Activated CD4-positive, alpha-beta T cell treated with anti-CD3 and anti-CD28 coated beads, Interleukin-2, amount 10 ng/mL, durations not matched to agents 24 days and 14 days (primary cell): Measurements from ENCODE around the gene PTPRA. TPM values are rescaled to one million over a fixed set of nuclear protein-coding genes. Genes with fewer than 3 reads are reported as not detected.
"Not testable (repeated sequence)": the region's sequence is repeated elsewhere in the genome, so short reads cannot be mapped to it uniquely, and the experiment has no call there.

Experiments
- DNase-seq: peaks from one replicate; pipeline ENCODE4 v3.0.0; 2022
- H3K27ac Mint-ChIP-seq: one replicate; pipeline ENCODE4 v1.8.0; 2022; ENCODE audit warnings: mild to moderate bottlenecking, mixed read lengths
- H3K27me3 Mint-ChIP-seq: one replicate; pipeline ENCODE4 v1.8.0; 2022; ENCODE audit warnings: mixed read lengths
- H3K36me3 Mint-ChIP-seq: one replicate; pipeline ENCODE4 v1.8.0; 2022; ENCODE audit warnings: low read depth, mild to moderate bottlenecking, mixed read lengths
- H3K4me1 Mint-ChIP-seq: one replicate; pipeline ENCODE4 v1.8.0; 2021; ENCODE audit warnings: mixed read lengths
- H3K4me3 Mint-ChIP-seq: one replicate; pipeline ENCODE4 v1.8.0; 2022; ENCODE audit warnings: mild to moderate bottlenecking, moderate library complexity, mixed read lengths
- H3K9me3 Mint-ChIP-seq: one replicate; pipeline ENCODE4 v1.8.0; 2021; ENCODE audit warnings: mixed read lengths
- intact Hi-C: fragments of 100-400 bp; cut with micrococcal nuclease; formaldehyde crosslinking; loops from one replicate; pipeline ENCODE4 v1.15.1; 2023
- total RNA-seq: library from RNA; stranded (reverse); gene quantifications from 2 replicates; pipeline ENCODE4 v1.2.3, GENCODE V29; 2022

PTPRA gene
- total RNA-seq, 1 donor from 2014 or later = 71.5 TPM

DNA sequence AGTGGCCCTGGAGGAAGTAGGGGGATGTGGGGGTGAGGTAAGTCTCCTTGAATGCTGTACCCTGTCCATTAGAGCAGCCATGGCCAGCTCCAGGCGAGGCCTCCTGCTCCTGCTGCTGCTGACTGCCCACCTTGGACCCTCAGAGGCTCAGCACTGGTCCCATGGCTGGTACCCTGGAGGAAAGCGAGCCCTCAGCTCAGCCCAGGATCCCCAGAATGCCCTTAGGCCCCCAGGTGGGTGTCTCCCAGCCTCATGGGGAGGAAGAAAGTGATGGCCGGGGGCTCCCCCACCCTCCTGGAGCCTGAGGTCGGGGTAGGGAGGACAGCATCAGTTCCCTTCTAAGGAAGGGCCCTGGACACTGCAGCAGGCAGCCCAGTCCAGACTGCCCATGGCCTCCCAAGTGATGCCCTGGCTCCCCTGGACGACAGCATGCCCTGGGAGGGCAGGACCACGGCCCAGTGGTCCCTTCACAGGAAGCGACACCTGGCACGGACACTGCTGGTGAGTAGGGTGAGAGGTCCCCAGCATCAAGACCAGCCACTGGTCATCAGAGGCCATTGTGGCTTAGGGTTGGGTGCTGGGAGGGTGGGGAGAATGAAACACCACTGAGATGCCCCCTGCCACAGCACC is 171.2 kb downstream of the PTPRA start:
- Mint-ChIP-seq H3K4me3 (peak overlapping the region; percentile 93), H3K4me1 (peaks cover 24% of the 10 kb centered on the region), H3K27me3 (no peaks in the 10 kb centered on the region), H3K9me3 (no peaks in the 10 kb centered on the region), H3K36me3 (peaks cover 40% of the 10 kb centered on the region), H3K27ac (no peak overlapping the region)
- DNase-seq = peak; percentile 61
- intact Hi-C loops = loop anchor here (2.0 kb wide), 1 partner anchor 58 kb away; no protein-coding TSS in a partner anchor

DNA sequence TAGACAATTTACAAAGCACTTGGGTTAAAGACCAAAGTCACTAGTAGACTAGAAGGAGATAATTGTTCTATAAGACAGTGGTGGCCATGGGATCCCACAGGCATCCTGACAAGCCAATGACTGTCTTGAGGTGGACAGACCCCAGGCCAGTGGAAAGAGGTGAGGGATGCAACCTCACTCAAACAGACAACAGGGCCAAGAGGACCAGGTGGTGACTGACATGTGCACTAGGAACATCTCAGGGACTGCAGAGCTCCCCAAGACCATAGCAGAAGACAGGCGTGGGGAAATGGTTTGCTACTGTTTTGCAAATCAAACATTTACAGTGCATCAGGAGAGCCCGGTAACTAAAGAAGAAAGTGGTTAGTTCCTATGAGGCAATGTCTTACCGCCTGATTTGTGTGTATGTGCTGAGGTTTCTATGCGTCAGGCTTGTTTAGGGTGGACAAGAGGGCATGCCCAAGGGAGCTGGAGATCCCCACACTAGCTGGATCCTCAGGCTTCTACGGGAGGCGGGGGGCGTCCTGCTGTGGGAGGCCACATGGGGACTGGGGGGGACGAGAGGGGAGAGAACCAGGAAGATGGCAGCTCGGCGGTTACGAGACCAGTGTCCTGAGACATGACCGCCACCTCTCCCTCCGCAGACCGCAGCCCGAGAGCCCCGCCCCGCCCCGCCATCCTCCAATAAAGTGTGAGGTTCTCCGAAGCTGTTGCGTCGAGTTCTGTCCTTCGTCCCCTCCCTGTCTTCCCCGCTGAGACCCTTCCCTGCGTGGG is 171.9 kb downstream of the PTPRA start:
- H3K27me3 Mint-ChIP-seq = no peaks in the 10 kb centered on the region

DNA sequence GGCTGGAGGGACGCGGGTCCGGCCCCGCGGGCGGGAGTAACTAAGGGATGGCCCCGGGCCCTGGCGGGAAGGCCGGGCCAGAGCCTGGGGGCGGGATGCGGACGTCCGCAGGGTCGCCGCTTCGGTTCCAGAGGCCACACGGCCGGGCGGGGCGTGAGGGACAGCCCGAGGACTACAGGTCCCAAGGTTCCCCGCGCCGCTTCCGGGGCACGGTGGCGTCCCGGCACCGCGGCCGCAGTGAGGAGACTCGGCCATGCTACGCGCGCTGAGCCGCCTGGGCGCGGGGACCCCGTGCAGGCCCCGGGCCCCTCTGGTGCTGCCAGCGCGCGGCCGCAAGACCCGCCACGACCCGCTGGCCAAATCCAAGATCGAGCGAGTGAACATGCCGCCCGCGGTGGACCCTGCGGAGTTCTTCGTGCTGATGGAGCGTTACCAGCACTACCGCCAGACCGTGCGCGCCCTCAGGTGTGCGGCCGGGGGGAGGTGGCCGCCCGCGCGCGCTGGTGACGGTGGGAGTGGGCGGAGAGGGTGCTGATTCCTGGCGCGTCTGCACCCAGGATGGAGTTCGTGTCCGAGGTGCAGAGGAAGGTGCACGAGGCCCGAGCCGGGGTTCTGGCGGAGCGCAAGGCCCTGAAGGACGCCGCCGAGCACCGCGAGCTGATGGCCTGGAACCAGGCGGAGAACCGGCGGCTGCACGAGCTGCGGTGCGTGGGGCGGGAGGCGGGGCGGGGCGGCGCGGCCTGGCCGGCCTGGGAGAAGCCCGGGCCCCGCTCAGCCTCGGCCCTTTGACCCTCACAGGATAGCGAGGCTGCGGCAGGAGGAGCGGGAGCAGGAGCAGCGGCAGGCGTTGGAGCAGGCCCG is 172.8 kb downstream of the PTPRA start, which contains the start of gene MRPS26:
Gene MRPS26 (plus strand): TSS at position 237 of the 861 bp plus-strand sequence. CDS start 17 bp downstream, at position 254.
- intact Hi-C loops = loop anchor here (1.0 to 2.0 kb wide), 3 partner anchors 32 to 175 kb away; no protein-coding TSS in a partner anchor
- H3K27me3 Mint-ChIP-seq = no peaks in the 10 kb centered on the region
- peak within 1 kb of the TSS; percentile 93 for H3K4me3 Mint-ChIP-seq
- H3K27ac Mint-ChIP-seq = peak within 1 kb of the TSS; percentile 87
- no peaks in the 10 kb centered on the region for H3K9me3 Mint-ChIP-seq
- DNase-seq = peak; percentile 96
- H3K36me3 Mint-ChIP-seq = peaks cover 39% of the 10 kb centered on the region
- peaks cover 16% of the 10 kb centered on the region for H3K4me1 Mint-ChIP-seq

More for the DNA sequence above, 171.9 kb downstream of the PTPRA start:
- Mint-ChIP-seq H3K4me3 (peak overlapping the region; percentile 93), H3K4me1 (peaks cover 22% of the 10 kb centered on the region), H3K9me3 (no peaks in the 10 kb centered on the region), H3K27ac (peak overlapping the region; percentile 87), H3K36me3 (peaks cover 39% of the 10 kb centered on the region)
- DNase-seq = no peak
- intact Hi-C loops = loop anchor here (1.0 to 2.0 kb wide), 2 partner anchors 58 to 174 kb away; no protein-coding TSS in a partner anchor

DNA sequence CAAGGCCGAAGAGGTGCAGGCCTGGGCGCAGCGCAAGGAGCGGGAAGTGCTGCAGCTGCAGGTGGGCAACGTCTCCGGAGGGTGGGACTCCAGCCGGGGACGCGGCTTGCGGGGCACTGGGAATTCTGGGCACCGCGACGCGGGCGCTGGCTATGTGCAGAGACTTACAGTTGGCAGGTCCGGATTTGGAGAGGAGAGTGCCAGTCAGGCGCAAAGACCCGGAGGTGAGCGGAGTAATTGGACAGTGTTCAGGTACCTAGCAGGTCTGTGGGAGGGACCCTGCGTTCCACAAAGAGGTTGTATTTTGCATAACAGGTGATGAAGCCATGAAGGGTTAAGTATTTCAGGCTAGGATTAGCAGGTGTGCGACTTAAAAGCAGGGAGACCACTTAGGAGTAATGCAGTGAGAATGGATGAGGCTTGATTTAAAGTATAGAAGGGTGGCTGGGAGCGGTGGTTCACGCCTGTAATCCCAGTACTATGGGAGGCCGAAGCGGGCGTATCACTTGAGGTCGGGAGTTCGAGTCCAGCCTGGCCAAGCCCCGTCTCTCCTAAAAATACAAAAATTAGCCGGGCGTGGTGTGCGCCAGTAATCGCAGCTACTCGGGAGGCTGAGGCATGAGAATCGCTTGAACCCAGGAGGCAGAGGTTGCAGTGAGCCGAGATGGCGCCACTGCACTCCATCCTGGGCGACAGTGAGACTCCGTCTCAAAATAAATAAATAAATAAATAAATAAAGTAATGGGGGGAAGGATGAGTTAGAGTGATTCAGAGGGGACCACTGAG is 173.6 kb downstream of the PTPRA start:
- DNase-seq = no peak
- peak overlapping the region; percentile 67 for H3K27ac Mint-ChIP-seq
- intact Hi-C loops = loop anchor here (1.0 kb wide), 1 partner anchor 33 kb away; no protein-coding TSS in a partner anchor
- no peaks in the 10 kb centered on the region for H3K9me3 Mint-ChIP-seq
- no peaks in the 10 kb centered on the region for H3K27me3 Mint-ChIP-seq
- peaks cover 16% of the 10 kb centered on the region for H3K4me1 Mint-ChIP-seq
- H3K36me3 Mint-ChIP-seq = peaks cover 35% of the 10 kb centered on the region
- H3K4me3 Mint-ChIP-seq = peak overlapping the region; percentile 93

DNA sequence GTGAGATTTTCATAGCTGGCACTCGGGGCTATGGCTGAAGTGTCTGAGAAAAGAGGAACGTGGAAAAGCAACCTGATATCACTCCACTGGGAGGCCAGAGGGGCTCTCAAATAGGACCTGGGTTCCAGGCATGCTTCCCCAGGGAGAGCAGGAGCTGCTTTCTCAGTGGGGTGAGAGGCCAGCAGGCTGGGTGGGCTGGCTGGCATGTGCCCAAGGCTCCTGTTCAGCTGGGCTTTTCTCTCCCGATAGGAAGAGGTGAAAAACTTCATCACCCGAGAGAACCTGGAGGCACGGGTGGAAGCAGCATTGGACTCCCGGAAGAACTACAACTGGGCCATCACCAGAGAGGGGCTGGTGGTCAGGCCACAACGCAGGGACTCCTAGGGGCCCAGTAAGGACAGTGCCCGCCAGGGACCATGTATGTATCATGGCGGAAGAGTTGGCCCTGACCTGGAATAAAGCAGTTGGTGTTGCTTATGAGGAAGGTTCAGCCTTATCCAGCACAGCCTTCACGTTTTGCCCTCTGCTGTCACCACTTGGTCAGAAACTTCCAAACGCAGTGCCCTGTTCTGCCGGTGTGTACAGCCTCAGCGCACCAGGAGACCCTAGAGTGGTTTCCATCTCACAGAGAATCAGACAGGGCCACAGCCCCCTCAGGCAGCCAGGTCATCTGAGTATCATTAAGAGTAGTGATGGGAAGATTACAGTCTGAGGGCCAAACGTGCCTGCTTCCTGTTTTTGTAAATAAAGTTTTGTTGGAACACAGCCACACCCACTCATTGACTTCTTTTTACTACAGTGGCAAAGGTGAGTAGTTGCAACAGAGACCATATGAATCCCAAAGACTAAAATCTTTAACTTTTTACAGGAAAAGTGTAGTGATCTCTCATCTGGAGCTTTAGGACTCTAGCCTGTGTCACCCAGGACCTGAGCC is 174.5 kb downstream of the PTPRA start:
- peak; percentile 57 for DNase-seq
- Mint-ChIP-seq H3K27ac (peak overlapping the region; percentile 58), H3K4me3 (peak overlapping the region; percentile 93), H3K27me3 (no peaks in the 10 kb centered on the region), H3K4me1 (peaks cover 16% of the 10 kb centered on the region), H3K36me3 (peaks cover 34% of the 10 kb centered on the region), H3K9me3 (no peaks in the 10 kb centered on the region)
- intact Hi-C loops = no loop called here

DNA sequence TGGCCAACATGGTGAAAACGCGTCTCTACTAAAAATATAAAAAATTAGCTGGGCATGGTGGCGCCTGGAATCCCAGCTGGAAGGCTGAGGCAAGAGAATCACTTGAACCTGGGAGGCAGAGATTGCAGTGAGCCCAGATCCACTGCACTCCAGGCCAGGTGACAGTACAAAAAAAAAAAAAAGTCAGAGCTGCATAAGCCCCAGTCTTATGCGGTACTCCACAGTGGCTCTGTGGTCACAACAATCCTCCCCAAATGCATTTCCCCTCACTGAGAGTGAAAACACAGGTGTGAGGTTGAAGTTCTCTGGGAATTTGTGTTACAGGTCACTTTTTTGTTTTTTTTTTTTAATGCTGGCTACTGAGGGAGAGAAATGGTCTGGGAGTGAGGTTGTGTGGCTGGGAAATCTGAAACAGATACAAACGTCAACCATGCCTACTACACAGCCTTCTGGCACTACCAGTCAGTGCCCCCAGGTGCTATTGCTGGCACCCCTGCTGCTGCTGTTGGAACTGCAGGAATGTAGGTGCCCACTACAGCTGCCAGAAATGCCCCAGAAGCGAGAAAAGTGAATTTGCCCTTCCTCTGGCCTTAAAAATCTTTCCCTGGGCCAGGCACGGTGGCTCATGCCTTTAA is 178.2 kb downstream of the PTPRA start:
- no peaks in the 10 kb centered on the region for H3K9me3 Mint-ChIP-seq
- no peak overlapping the region for H3K4me3 Mint-ChIP-seq
- no peak for DNase-seq
- no peaks in the 10 kb centered on the region for H3K27me3 Mint-ChIP-seq
- H3K36me3 Mint-ChIP-seq = peaks cover 26% of the 10 kb centered on the region
- H3K27ac Mint-ChIP-seq = no peak overlapping the region
- peaks cover 9% of the 10 kb centered on the region for H3K4me1 Mint-ChIP-seq
- intact Hi-C loops = loop anchor here (5.0 kb wide), 2 partner anchors 106 to 266 kb away; partner anchors contain the start of genes FASTKD5 and UBOX5

DNA sequence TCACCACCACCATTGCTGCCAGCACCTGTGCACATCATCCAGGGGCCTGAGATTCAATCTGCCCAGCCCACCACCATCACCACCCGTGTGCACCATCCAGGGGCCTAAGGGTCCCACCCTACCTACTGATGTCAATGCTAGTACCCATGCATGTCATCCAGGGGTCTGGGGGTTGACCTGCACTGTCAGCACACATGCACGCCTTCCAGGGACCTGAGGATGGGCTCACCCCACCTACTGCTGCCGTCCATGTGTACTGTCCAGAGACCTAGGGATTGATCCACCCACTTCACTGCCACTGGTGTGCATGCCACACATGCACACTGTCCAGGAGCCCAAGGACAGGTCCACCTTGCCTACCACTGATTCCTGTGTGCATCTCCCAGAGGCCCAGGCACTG is 186.2 kb downstream of the PTPRA start:
- DNase-seq = no peak
- Mint-ChIP-seq H3K9me3 (no peaks in the 10 kb centered on the region), H3K4me3 (no peak overlapping the region), H3K27ac (no peak overlapping the region), H3K27me3 (no peaks in the 10 kb centered on the region), H3K4me1 (peaks cover 2% of the 10 kb centered on the region), H3K36me3 (peaks cover 1% of the 10 kb centered on the region)
- intact Hi-C loops = no loop called here

DNA sequence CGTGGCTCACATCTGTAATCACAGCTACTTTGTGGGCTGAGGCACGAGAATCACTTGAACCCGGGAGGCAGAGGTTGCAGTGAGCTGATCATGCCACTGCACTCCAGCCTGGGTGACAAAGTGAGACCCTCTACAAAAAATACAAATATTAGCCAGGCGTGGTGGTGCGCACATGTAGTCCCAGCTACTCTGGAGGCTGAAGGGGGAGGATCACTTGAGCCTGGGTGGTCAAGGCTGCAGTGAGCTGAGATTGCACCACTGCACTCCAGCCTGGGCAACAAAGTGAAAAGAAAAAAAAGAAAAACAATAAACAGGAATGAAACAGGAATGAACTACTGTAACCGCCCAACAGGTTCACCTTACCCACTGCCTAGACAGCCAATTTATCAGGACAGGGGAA is 190.8 kb downstream of the PTPRA start:
- intact Hi-C loops = not testable (repeated sequence)

DNA sequence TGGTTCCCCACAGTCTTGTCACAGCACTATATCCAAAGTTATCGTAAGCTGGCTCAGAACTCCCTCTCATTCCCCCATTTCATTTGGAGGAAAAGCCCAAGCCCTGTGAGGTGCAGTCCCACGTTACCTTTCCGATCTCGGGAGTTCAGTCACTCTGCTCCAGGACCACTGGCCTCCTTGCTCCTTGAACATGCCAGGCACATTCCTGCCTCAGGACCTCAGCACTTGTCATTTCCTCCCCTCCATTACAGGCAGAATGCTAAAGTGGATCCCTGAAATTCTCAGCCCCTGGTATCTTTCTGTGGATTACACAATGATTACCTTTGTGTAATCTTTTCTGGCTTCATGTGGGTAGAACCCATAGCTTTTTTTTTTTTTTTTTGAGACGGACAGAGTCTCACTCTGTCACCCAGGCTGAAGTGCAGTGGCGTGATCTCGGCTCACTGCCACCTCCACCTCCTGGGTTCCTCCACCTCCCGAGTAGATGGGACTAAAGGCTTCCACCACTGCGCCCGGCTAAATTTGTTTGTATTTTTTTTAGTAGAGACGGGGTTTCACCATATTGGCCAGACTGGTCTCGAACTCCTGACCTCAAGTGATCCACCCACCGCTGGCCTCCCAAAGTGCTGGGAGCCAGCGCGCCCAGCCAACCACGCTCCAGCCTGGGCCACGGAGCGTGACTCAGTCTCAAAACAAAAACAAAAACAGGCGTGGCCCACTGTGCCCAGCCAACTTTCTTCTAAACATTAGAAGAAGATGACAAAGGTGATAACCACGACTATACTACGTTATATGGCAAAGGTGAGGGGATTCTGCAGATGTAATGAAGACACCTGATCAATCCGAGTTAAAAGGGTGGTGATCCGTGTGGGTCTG is 194.1 kb downstream of the PTPRA start:
- Mint-ChIP-seq H3K4me3 (no peak overlapping the region), H3K4me1 (peaks cover 12% of the 10 kb centered on the region), H3K9me3 (no peaks in the 10 kb centered on the region), H3K27ac (no peak overlapping the region), H3K27me3 (peaks cover 1% of the 10 kb centered on the region), H3K36me3 (peaks cover 9% of the 10 kb centered on the region)
- intact Hi-C loops = no loop called here
- DNase-seq = no peak

More for the DNA sequence above, 190.8 kb downstream of the PTPRA start:
- not testable (repeated sequence) for H3K4me3 Mint-ChIP-seq, DNase-seq, H3K27ac Mint-ChIP-seq, H3K9me3 Mint-ChIP-seq, H3K4me1 Mint-ChIP-seq, H3K36me3 Mint-ChIP-seq, H3K27me3 Mint-ChIP-seq

DNA sequence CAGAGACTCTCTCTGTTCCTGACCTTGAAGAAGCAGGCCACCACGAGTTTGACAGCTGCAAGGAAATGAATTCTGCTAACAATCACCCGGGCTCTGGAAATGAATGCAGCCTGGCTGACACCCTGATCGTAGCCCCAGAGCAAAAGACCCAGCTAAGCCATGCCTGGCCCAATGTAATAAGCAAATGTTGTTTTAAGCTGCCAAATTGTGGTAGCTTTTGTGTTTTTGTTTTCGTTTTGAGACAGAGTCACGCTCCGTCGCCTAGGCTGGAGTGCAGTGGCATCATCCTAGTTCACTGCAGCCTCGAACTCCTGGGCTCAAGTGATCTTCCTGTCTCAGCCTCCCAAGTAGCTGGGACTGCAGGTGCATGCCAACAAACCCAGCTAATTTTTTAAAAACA is 194.8 kb downstream of the PTPRA start:
- Mint-ChIP-seq H3K4me1 (peaks cover 16% of the 10 kb centered on the region), H3K9me3 (no peaks in the 10 kb centered on the region), H3K36me3 (peaks cover 9% of the 10 kb centered on the region), H3K27me3 (peaks cover 1% of the 10 kb centered on the region), H3K4me3 (no peak overlapping the region), H3K27ac (no peak overlapping the region)
- no peak for DNase-seq
- intact Hi-C loops = no loop called here
